IPS-18c (cell line): ENCODE results near the gene CDK12.
"Not testable (repeated sequence)": the region's sequence is repeated elsewhere in the genome, so short reads cannot be mapped to it uniquely, and the experiment has no call there.

Source experiments
- H3K4me3 ChIP-seq: 2 replicates; pipeline ENCODE4 v1.7.0; 2013; ENCODE audit warnings: low read depth, mild to moderate bottlenecking, low read length, moderate library complexity; ENCODE audit not compliant: insufficient read depth
- H3K9me3 ChIP-seq: one replicate; pipeline ENCODE4 v1.6.1; 2013; ENCODE audit warnings: mild to moderate bottlenecking, low read length, moderate library complexity; ENCODE audit not compliant: control insufficient read depth, insufficient read depth

The CDK12 gene

GRCh38 chr17:39485555-39485954 is 24.3 kb downstream of the CDK12 start:
- Histone ChIP-seq H3K9me3 (no peaks in the 10 kb centered on the region), H3K4me3 (no peak overlapping the region)

DNA sequence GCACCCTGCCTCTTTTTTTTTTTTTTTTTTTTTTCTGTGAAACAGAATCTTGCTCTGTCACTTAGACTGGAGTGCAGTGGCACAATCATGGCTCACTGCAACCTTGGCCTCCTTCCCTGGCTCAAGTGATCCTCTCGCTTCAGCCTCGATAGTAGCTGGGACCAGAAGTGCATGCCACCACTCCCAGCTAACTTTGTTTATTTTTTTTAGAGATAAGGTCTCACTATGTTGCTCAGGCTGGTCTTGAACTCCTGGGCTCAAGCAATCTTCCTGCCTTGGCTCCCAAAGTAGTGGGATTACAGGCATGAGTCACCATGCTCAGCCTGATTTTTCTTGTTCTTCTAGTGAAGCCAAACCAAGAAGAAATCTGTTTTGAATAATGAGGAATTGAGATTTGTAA is 25.0 kb downstream of the CDK12 start:
- H3K9me3 ChIP-seq = no peaks in the 10 kb centered on the region

DNA sequence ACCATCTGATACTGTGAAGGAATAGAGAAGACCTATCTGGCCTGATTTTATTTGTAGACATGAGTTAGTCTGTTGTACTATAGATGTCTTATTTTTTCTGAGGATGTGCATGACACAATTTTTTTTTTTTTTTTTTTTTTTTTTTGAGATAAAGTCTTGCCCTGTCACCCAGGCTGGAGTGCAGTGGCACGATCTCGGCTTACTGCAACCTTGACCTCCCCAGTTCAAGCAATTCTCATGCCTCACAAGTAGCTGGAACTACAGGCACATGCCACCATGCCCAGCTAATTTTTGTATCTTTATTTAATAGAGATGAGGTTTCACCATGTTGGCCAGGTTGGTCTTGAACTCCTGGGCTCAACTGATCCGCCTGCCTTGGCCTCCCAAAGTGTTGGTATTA is 26.2 kb downstream of the CDK12 start:
- not testable (repeated sequence) for H3K4me3 ChIP-seq, H3K9me3 ChIP-seq

More for the DNA sequence above, 25.0 kb downstream of the CDK12 start:
- H3K4me3 ChIP-seq = no peak overlapping the region

- Histone ChIP-seq H3K4me3 (no peak overlapping the region), H3K9me3 (no peaks in the 10 kb centered on the region)
Measured at GRCh38 chr17:39487946-39488345, 26.7 kb downstream of the CDK12 start.

DNA sequence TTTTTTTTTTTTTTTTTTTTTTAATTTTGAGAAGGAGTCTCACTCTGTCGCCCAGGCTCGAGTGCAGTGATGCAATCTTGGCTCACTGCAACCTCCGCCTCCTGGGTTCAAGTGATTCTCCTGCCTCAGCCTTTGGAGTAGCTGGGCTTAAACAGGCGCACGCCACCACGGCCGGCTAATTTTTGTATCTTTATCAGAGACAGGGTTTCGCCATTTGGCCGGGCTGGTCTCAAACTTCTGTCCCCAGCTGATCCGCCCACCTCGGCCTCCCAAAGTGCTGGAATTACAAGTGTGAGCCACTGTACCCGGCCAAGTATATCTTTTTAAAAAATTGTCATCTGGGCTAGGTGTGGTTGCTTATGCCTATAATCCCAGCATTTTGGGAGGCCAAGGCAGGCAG is 35.6 kb downstream of the CDK12 start:
- H3K4me3 ChIP-seq, H3K9me3 ChIP-seq: not testable (repeated sequence)

GRCh38 chr17:39507511-39507910 is 46.2 kb downstream of the CDK12 start:
- Histone ChIP-seq H3K4me3 (no peak overlapping the region), H3K9me3 (no peaks in the 10 kb centered on the region)

DNA sequence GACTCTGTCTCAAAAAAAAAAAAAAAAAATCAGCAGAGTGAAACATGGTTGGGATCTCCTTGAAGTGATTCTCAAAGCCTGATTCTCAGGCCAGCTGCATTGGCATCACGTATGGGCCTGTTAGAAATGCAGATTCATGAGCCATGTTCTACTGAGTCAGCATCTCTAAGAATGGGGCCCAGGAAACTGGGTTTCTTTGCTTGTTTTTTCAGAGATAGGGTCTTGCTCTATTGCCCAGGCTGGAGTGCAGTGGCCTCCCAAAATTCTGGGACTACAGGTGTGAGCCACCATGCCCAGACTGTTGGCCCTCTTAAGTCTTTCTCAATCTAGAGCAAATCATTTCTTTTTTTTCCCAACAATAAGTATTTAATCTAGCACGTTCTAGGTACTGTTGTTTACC is 47.7 kb downstream of the CDK12 start:
- Histone ChIP-seq H3K4me3 (no peak overlapping the region), H3K9me3 (no peaks in the 10 kb centered on the region)

GRCh38 chr17:39513309-39513708 is 52.0 kb downstream of the CDK12 start:
- no peaks in the 10 kb centered on the region for H3K9me3 ChIP-seq
- H3K4me3 ChIP-seq = no peak overlapping the region

- Histone ChIP-seq H3K9me3 (no peaks in the 10 kb centered on the region), H3K4me3 (no peak overlapping the region)
Measured at GRCh38 chr17:39513915-39514314, 52.6 kb downstream of the CDK12 start.

DNA sequence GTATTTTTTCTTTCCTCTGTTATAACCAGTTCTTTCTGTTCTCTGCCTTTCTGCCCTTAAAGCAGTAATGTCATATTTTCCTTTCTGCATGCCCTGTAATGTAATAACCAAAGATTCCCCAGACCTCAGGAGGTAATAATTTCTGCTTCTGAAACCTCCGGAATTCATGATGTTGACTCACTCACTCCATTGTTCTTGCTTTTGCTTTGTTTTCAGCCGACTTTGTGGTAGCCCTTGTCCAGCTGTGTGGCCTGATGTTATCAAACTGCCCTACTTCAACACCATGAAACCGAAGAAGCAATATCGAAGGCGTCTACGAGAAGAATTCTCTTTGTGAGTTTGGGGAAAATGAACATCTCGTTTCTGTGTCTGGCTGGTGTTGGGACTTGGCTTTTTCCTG is 55.9 kb downstream of the CDK12 start:
- Histone ChIP-seq H3K9me3 (no peaks in the 10 kb centered on the region), H3K4me3 (no peak overlapping the region)

- H3K4me3 ChIP-seq = no peak overlapping the region
- H3K9me3 ChIP-seq = no peaks in the 10 kb centered on the region
Measured at GRCh38 chr17:39525801-39526506, 64.7 kb downstream of the CDK12 start.

DNA sequence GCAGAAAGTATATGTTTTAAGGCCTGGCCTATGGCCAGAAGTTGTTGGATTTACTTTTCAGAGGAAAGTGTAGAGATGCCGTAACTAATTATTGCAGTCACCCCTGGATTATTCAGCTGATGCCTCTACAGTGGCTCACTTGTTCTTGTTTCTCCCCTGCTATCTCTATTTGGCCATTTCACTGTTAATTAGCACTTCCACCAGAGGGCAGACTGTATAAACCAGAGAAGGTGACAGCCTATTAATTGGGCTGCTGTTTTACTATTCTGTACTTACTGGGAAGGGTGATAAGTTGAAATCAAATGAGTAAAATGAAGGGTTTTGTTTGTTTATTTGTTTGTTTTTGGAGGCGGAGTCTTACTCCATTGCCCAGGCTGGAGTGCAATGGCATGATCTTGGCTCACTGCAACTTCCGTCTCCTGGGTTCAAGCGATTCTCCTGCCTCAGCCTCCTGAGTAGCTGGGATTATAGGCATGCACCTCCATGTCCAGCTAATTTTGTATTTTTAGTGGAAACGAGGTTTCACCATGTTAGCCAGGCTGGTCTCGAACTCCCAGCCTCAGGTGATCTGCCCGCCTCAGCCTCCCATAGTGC is 66.0 kb downstream of the CDK12 start:
- no peak overlapping the region for H3K4me3 ChIP-seq
- no peaks in the 10 kb centered on the region for H3K9me3 ChIP-seq

DNA sequence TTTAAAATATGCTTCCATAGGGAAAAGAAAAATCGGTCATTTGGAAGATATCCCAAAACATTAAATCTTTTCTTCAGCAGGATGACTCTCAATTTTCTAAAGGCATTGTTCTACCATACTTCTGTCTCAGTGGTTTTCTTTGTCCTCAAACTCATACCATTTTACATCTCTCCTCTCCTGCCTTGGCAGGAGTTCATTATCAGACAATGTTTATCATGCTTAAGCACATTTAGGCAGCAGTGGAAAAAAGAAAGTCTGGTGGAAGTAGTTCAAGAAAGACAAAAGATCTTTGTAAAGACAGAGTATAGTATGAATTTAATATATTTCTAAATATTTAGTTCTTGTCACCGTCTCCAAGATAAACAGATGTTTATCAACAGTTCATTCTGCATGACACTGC is 68.2 kb downstream of the CDK12 start:
- Histone ChIP-seq H3K9me3 (no peaks in the 10 kb centered on the region), H3K4me3 (no peak overlapping the region)

GRCh38 chr17:39530513-39530912 is 69.2 kb downstream of the CDK12 start:
- Histone ChIP-seq H3K4me3 (no peak overlapping the region), H3K9me3 (no peaks in the 10 kb centered on the region)

DNA sequence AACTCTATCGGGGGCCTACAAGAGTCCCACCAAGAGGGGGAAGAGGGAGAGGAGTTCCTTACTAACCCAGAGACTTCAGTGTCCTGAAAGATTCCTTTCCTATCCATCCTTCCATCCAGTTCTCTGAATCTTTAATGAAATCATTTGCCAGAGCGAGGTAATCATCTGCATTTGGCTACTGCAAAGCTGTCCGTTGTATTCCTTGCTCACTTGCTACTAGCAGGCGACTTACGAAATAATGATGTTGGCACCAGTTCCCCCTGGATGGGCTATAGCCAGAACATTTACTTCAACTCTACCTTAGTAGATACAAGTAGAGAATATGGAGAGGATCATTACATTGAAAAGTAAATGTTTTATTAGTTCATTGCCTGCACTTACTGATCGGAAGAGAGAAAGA is 70.0 kb downstream of the CDK12 start:
- no peak overlapping the region for H3K4me3 ChIP-seq

GRCh38 chr17:39533891-39534290 is 72.6 kb downstream of the CDK12 start:
- Histone ChIP-seq H3K4me3 (no peak overlapping the region), H3K9me3 (no peaks in the 10 kb centered on the region)

More for the DNA sequence above, 70.0 kb downstream of the CDK12 start:
- H3K9me3 ChIP-seq = no peaks in the 10 kb centered on the region

DNA sequence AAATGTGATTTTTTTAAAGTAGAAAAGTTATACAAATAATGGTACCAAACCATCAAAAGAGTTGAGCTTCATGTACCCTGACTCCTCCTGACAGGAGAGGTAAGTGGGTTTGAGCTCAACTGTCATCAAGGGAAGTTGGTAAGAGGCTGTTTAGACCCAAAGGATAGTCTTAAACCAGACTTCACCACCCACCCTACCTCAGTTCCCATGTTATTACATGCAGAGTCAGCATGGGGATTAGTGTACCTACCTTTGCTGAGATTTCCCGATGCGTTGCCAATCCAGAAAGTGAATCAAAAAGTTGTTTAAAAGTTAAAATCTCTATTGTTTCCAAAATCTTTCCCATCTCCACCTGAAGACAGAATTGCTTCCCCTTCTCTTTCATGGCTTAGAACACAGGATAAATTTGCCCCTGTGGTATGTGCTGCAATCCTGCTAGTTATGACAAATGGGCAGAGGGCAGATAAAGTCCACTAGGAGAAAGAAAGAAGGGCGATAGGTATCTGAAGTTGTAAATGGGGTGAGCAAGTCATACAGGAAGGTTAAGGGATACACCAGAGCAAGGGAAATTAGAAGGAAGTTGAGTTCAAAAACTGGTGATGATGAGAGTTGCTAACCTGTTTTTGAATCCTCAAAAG is 73.6 kb downstream of the CDK12 start:
- no peak overlapping the region for H3K4me3 ChIP-seq
- H3K9me3 ChIP-seq = no peaks in the 10 kb centered on the region

DNA sequence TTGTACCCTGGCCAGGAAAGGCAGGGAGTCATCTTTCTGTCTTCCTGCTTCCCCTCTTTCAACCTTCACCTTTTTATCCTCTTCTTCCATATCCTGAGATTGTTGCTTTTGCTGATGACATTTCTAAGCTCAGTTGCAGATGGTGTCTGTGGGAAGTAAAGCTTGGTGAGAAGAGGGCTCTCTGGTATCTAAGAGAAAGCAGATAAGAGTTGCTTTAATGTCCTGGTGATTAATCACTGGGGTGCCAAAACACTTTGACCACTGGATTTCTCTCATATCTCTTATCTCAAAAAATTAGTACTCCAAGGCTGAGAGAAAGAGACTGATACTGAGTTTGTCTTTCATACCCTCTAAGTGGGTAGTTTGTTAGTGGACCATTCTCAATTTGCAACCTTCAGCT is 75.2 kb downstream of the CDK12 start:
- H3K9me3 ChIP-seq = no peaks in the 10 kb centered on the region
- no peak overlapping the region for H3K4me3 ChIP-seq
